Pons (tissue), 1 donor: ENCODE measurements around the gene CD163.
"Not testable (repeated sequence)": the region's sequence is repeated elsewhere in the genome, so short reads cannot be mapped to it uniquely, and the experiment has no call there.

Experiments used
- DNase-seq: peaks from one replicate; pipeline ENCODE4 v3.0.0-alpha.2; 2016; ENCODE audit warnings: low spot score

CD163 gene

GRCh38 chr12:7448099-7448498, 55.5 kb downstream of the CD163 start:
- no peak for DNase-seq

DNA sequence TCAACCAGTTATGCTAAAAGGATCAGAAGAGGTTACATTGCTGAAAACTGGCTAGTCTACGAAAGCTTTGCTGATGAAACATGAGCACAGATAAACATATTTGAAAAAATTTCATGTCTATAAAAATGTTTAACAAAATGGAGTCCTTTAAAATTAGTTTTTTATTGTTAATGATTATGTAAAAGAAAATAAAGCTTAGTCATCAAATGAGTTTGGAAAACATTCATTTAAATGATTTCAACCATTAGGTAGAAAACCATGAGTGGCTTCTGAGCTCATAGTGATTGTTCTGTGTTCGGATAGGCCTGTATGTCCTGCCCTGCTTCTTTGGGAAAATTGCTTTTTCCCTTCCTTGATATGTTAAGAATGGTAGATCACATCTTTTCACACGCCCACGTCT, 59.0 kb downstream of the CD163 start:
- DNase-seq = no peak

DNA sequence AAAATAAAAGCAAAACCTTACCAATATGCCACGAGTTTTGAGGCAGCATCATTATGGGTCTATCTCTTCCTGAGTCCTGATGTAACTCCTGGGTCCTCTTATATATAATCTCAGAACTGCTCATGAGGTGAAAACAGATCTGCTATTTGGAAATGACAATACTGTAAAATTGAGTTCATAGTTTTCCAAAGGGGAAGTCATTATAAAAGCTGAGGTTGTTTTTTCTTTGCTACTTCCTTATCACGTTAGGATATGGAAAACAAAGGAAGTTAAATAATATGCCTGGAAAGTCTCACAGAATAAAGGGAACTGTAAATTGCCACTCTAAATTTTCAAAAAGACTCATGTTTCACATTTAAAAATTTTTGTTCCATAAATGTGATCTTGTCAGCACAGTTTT, 59.5 kb downstream of the CD163 start, which contains the start of gene CD163L1:
Gene CD163L1 (minus strand): TSS at position 78 of the 400 bp plus-strand sequence. CDS start 26 bp downstream, at position 52.
- DNase-seq = no peak

GRCh38 chr12:7441216-7441615, 62.4 kb downstream of the CD163 start:
- no peak for DNase-seq

DNA sequence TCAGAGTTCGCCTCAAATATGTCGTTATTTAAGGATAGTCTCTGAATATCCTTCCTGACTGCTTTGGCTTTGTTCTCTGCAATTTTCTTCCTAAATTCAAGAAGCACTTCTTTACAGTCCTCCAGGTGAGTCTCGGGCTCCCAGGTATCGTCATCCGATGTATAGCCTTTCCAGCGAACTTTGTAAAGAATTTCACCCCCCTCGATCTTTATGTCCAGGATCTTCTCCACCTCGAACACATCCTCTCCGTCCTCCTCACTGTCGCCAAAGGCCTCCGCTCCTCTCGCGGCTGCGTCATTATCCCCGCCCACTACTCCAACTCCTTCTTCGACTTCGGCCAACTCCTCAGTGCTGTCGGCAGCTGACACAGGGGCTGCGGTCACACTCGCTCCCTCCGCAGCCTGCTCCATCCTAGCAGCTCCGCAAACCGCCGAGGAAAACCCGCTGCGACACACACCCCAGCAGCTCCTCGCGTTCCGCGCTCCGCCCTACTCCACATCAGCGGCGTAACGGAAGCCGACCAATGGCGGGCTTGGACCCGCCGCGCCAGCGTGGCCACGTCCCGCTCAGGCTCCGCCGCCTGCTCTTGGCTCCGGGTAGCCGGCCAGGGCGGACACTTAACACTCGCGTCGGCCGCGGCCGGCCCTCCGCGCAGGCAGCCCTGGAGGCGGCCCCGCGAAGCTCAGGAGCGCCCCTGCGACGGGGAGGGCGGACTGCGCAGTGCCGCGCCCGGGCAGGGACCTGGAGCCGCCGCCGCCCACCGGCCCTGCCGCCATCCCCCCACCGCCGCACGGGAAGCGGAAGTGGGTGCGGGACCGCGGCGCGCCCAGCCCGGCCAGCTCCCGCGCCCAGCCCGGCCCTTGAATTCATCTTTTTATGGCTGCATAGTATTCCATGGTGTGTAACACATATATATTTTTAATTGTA, 63.7 kb downstream of the CD163 start:
- DNase-seq = no peak

GRCh38 chr12:7438291-7438995, 65.1 kb downstream of the CD163 start:
- not testable (repeated sequence) for DNase-seq

- not testable (repeated sequence) for DNase-seq
Measured at GRCh38 chr12:7437494-7437893, 66.1 kb downstream of the CD163 start.

GRCh38 chr12:7434670-7435069, 68.9 kb downstream of the CD163 start:
- DNase-seq = no peak

- DNase-seq = no peak
Measured at GRCh38 chr12:7433276-7433822, 70.2 kb downstream of the CD163 start.

GRCh38 chr12:7431993-7432685, 71.4 kb downstream of the CD163 start:
- DNase-seq = no peak
